ENCODE measurements around the gene LHFPL3.
A peak's percentile ranks its signal among the peaks of the same experiment; 100 is the strongest.

The LHFPL3 gene

DNA sequence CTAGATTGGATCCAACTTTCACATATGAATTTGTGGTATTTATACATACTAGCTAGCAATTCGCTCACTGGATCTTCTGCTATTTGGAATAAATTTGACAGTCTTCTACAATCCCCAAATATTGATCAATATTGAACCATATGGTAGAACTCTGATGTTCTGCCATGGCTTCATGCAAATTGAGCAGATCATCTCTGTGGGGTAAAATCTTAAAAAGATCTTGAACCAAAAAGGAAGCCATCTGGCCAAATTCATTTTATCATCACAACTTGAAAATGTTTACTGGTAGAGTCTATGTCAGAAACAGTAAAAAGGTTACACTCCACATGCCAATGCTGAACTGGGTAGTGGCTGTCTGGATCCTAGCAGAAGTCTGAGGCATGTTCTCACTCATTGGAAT, 80.0 kb downstream of the LHFPL3 start:
- TF ChIP-seq, protein P1, sequence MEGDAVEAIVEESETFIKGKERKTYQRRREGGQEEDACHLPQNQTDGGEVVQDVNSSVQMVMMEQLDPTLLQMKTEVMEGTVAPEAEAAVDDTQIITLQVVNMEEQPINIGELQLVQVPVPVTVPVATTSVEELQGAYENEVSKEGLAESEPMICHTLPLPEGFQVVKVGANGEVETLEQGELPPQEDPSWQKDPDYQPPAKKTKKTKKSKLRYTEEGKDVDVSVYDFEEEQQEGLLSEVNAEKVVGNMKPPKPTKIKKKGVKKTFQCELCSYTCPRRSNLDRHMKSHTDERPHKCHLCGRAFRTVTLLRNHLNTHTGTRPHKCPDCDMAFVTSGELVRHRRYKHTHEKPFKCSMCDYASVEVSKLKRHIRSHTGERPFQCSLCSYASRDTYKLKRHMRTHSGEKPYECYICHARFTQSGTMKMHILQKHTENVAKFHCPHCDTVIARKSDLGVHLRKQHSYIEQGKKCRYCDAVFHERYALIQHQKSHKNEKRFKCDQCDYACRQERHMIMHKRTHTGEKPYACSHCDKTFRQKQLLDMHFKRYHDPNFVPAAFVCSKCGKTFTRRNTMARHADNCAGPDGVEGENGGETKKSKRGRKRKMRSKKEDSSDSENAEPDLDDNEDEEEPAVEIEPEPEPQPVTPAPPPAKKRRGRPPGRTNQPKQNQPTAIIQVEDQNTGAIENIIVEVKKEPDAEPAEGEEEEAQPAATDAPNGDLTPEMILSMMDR (IDR thresholded peaks at IDR 0.05; ENCODE audit: low read depth, low read length) = no peak
- TF ChIP-seq, protein P2, sequence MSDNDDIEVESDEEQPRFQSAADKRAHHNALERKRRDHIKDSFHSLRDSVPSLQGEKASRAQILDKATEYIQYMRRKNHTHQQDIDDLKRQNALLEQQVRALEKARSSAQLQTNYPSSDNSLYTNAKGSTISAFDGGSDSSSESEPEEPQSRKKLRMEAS (IDR thresholded peaks at IDR 0.05; ENCODE audit: low read depth, low read length) = no peak
- TF ChIP-seq MYC (IDR thresholded peaks at IDR 0.05; ENCODE audit: low read depth, low read length) = no peak
- no peak for TF ChIP-seq POLR2A (IDR thresholded peaks at IDR 0.05; ENCODE audit: extremely low read depth, insufficient read length)
- no peak for DNase-seq (ENCODE audit: low read depth)
- no peak overlapping the region for H3K4me3 ChIP-seq (ENCODE audit: low read depth, low read length)

DNA sequence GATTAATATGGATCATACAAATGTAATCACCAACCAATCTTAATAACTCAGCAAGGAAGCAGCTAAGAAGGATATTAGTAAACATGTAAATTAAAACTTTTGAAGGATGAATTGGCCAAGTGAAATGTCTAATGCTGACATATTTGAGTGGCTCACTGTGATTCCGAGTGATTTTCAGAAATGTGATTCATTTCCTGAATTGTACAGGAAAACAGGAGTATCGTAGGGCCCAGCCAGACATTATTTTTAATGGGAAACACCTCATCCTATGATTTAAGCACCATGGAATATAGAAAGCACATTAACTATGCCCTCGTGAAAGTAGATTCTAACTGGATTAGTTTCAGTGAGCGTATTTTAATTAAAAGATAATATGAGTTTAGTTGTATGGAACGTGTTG, 82.3 kb downstream of the LHFPL3 start:
- DNase-seq (ENCODE audit: low read depth) = no peak
- TF ChIP-seq, protein P2 (IDR thresholded peaks at IDR 0.05; ENCODE audit: low read depth, low read length) = no peak
- no peak overlapping the region for H3K4me3 ChIP-seq (ENCODE audit: low read depth, low read length)

DNA sequence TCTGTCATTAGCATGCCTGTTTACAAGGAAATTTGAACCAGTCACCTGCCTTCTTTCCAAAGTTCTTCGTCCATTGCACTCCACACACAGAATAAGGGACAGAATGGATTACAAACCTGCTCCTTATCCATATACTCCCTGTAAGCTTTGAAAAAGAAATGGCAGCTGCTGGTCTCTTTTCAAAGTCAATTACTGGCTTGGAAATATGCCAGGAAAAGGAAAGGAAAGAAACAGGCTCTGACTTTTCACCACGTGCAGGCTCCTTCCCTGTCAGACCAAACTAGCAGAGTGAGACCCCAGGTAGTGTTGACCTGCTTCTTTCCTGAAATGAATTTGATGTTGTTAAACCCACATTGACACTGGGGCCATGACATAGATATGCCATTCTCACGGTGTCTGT, 84.5 kb downstream of the LHFPL3 start:
- H3K4me3 ChIP-seq (ENCODE audit: low read depth, low read length) = no peak overlapping the region
- TF ChIP-seq POLR2A (IDR thresholded peaks at IDR 0.05; ENCODE audit: extremely low read depth, insufficient read length) = no peak
- TF ChIP-seq, protein P2 (IDR thresholded peaks at IDR 0.05; ENCODE audit: low read depth, low read length) = no peak
- TF ChIP-seq MYC (IDR thresholded peaks at IDR 0.05; ENCODE audit: low read depth, low read length) = no peak
- TF ChIP-seq, protein P1 (IDR thresholded peaks at IDR 0.05; ENCODE audit: low read depth, low read length) = no peak
- DNase-seq (ENCODE audit: low read depth) = no peak

DNA sequence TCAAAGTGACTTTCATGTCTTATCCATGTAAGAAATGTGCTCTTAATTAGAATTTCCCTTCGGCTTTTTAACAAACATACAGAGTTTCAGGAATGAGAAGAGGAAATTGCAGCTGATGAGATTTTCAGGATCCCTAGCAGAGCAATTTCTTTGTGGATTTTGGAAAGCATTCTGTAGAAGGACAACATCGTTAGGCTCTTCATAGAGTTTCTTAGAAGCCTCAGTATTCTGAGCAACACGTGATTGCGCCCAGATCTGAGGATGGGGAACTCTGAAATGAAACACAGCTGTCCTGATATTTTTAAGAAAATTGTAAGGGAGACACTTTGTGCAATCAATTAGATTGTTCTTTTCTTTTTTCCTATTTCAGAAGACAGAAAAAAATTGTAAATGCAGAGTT, 85.8 kb downstream of the LHFPL3 start:
- H3K4me3 ChIP-seq (ENCODE audit: low read depth, low read length) = no peak overlapping the region
- no peak for DNase-seq (ENCODE audit: low read depth)
- TF ChIP-seq POLR2A (IDR thresholded peaks at IDR 0.05; ENCODE audit: extremely low read depth, insufficient read length) = no peak
- TF ChIP-seq, protein P2 (IDR thresholded peaks at IDR 0.05; ENCODE audit: low read depth, low read length) = no peak

DNA sequence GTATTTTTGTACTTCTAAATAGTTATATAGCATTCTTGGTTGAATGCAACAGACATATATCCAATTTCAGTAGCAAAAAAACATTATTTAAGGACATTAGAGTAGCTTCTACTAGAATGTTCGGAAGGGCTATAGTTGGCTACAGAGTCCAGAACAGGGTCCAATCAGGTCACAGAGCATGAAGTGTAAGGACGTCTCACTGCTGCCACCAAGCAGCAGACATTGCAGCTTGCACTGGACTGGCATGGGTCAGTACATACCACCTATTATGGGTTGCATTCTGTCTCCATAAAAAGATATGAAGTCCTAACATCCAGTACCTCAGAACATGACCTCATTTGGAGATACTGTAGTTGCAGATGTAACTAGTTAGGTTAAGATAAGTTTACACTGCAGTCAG, 87.3 kb downstream of the LHFPL3 start:
- TF ChIP-seq, protein P1 (IDR thresholded peaks at IDR 0.05; ENCODE audit: low read depth, low read length) = peak; percentile 19
- TF ChIP-seq POLR2A (IDR thresholded peaks at IDR 0.05; ENCODE audit: extremely low read depth, insufficient read length) = no peak
- H3K4me3 ChIP-seq (ENCODE audit: low read depth, low read length) = no peak overlapping the region
- peak; percentile 12 for DNase-seq (ENCODE audit: low read depth)

DNA sequence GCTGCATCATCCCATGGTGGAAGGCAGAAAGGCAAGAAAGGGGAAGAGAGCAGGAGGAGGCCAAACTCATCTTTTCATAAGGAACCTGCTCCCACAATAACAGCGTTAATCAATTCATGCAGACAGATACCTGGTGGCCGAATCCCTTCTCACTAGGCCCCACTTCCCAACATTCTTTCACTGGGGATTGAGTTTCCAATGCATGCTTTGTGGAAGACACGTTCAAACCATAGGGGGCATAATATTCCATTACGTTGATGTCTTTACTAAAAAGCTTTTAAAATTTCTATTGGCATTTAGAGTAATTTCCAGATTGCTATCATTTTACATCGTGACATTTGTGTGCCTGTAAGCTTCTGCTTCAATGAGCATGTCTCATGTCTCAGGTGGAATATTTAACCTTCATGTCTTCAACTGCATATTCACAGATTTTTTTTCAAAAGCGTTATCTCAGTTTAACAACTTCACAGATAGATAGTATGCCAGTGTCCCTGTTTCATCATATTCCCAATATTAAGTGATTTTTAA, 88.5 kb downstream of the LHFPL3 start:
- DNase-seq (ENCODE audit: low read depth) = no peak
- H3K4me3 ChIP-seq (ENCODE audit: low read depth, low read length) = no peak overlapping the region
- TF ChIP-seq MYC (IDR thresholded peaks at IDR 0.05; ENCODE audit: low read depth, low read length) = no peak
- TF ChIP-seq POLR2A (IDR thresholded peaks at IDR 0.05; ENCODE audit: extremely low read depth, insufficient read length) = no peak
- TF ChIP-seq, protein P2 (IDR thresholded peaks at IDR 0.05; ENCODE audit: low read depth, low read length) = no peak

DNA sequence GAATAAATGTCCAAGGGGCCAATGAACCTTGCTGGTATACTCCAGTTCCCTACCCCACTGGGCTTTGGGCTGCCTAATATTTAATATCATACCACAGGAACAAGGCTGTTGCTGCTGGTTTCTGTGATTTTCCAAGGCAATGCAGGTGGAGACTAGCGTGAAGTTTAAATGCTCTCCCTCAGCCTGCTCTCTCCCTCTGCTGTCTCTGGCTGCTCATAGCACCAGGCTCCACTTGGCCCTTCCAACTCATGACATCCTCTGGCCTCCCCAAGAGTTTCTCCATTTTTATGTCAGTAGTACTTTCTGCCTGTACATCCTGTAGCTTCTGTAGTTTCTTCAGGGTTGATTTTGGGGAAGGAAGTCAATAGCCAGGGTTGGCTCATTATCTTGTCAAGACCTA, 103.5 kb downstream of the LHFPL3 start:
- DNase-seq (ENCODE audit: low read depth) = no peak
- TF ChIP-seq MYC (IDR thresholded peaks at IDR 0.05; ENCODE audit: low read depth, low read length) = no peak
- TF ChIP-seq, protein P1 (IDR thresholded peaks at IDR 0.05; ENCODE audit: low read depth, low read length) = no peak
- TF ChIP-seq, protein P2 (IDR thresholded peaks at IDR 0.05; ENCODE audit: low read depth, low read length) = no peak
- TF ChIP-seq POLR2A (IDR thresholded peaks at IDR 0.05; ENCODE audit: extremely low read depth, insufficient read length) = no peak
- H3K4me3 ChIP-seq (ENCODE audit: low read depth, low read length) = no peak overlapping the region
